ENCODE measurements around the gene IRF2BP2. TPM values are rescaled to one million over a fixed set of nuclear protein-coding genes. Genes with fewer than 3 reads are reported as not detected.

IRF2BP2 gene
- total and polyA plus RNA-seq, 2 of the 13 experiments (the other 11 are each of a cell fraction or from before 2014, with no cell fraction given): 140 to 147 TPM

DNA sequence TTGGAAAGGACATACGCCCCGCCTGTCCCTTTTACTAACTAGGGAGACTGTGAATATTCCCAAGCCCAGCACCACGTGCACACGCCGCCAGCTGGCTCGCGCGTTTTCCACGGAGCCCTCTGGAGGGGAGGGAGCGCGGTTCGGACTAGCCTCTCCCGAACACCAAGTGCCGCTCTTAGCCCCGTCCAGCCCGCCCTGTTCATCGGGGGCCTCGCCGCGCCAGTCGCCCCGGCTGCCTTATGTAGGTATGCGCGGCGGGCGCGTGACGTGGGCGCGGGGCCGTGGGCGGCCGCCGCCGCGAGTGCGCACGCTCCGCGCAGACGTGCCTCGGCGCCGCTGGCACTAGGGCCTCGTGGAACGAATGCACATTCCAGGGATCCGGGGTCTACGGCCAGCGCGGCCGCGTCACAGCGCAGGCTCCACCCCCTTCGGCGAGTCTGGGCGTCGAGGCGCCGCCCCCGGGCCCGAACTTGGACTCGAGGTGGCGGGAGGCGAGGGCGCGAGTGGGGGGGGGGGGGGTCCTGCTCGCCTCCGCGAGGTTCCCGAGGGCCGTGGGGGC, 767 bp upstream of the IRF2BP2 start (continued):
- TF ChIP-seq ZNF441 (CRISPR knock-in tag; IDR thresholded peaks at IDR 0.05; ENCODE audit: borderline replicate concordance): peak; percentile 81
- 0 out of 2 replicates have a peak, but pooled peaks have one; percentile 22 for TF ChIP-seq HCFC1 (IDR thresholded peaks at IDR 0.05; ENCODE audit: low read depth, low read length)
- TF ChIP-seq ZNF30 (CRISPR knock-in tag; IDR thresholded peaks at IDR 0.05): no peak
- peak; percentile 73; the same call in 1 of the 2 replicates for TF ChIP-seq ZNF44 (CRISPR knock-in tag; IDR thresholded peaks at IDR 0.05)
- TF ChIP-seq, protein P1, sequence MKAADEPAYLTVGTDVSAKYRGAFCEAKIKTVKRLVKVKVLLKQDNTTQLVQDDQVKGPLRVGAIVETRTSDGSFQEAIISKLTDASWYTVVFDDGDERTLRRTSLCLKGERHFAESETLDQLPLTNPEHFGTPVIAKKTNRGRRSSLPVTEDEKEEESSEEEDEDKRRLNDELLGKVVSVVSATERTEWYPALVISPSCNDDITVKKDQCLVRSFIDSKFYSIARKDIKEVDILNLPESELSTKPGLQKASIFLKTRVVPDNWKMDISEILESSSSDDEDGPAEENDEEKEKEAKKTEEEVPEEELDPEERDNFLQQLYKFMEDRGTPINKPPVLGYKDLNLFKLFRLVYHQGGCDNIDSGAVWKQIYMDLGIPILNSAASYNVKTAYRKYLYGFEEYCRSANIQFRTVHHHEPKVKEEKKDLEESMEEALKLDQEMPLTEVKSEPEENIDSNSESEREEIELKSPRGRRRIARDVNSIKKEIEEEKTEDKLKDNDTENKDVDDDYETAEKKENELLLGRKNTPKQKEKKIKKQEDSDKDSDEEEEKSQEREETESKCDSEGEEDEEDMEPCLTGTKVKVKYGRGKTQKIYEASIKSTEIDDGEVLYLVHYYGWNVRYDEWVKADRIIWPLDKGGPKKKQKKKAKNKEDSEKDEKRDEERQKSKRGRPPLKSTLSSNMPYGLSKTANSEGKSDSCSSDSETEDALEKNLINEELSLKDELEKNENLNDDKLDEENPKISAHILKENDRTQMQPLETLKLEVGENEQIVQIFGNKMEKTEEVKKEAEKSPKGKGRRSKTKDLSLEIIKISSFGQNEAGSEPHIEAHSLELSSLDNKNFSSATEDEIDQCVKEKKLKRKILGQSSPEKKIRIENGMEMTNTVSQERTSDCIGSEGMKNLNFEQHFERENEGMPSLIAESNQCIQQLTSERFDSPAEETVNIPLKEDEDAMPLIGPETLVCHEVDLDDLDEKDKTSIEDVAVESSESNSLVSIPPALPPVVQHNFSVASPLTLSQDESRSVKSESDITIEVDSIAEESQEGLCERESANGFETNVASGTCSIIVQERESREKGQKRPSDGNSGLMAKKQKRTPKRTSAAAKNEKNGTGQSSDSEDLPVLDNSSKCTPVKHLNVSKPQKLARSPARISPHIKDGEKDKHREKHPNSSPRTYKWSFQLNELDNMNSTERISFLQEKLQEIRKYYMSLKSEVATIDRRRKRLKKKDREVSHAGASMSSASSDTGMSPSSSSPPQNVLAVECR (CRISPR knock-in tag; IDR thresholded peaks at IDR 0.05; ENCODE audit: borderline replicate concordance): peak; percentile 63; the same call in 1 of the 2 replicates
- peak; percentile 68; the same call in 1 of the 2 replicates for TF ChIP-seq PHF21A (CRISPR knock-in tag; IDR thresholded peaks at IDR 0.05)
- no peak for TF ChIP-seq MZF1 (CRISPR knock-in tag; IDR thresholded peaks at IDR 0.05; ENCODE audit: borderline replicate concordance)
- no peak for TF ChIP-seq ZNF550 (CRISPR knock-in tag; IDR thresholded peaks at IDR 0.05; ENCODE audit: borderline replicate concordance)
- TF ChIP-seq HOXA9 (CRISPR knock-in tag; IDR thresholded peaks at IDR 0.05; ENCODE audit: borderline replicate concordance): no peak; the same call in 1 of the 2 replicates
- peak; percentile 81 for TF ChIP-seq ZNF777 (CRISPR knock-in tag; IDR thresholded peaks at IDR 0.05)
- peak; percentile 77; the same call in 1 of the 2 replicates for TF ChIP-seq ZNF510 (CRISPR knock-in tag; IDR thresholded peaks at IDR 0.05; ENCODE audit: low read depth)
- peak; percentile 84 for TF ChIP-seq MYC (CRISPR knock-in tag; IDR thresholded peaks at IDR 0.05; ENCODE audit: borderline replicate concordance)
- no peak for TF ChIP-seq ZNF468 (CRISPR knock-in tag; IDR thresholded peaks at IDR 0.05)
- TF ChIP-seq HNF4G (IDR thresholded peaks at IDR 0.05; ENCODE audit: borderline replicate concordance, low read depth, low read length): 0 out of 2 replicates have a peak, but pooled peaks have one; percentile 7
- TF ChIP-seq HNF4G (CRISPR knock-in tag; IDR thresholded peaks at IDR 0.05; ENCODE audit: borderline replicate concordance, low read depth): 0 out of 2 replicates have a peak, but pooled peaks have one; percentile 35
- TF ChIP-seq, protein P2, sequence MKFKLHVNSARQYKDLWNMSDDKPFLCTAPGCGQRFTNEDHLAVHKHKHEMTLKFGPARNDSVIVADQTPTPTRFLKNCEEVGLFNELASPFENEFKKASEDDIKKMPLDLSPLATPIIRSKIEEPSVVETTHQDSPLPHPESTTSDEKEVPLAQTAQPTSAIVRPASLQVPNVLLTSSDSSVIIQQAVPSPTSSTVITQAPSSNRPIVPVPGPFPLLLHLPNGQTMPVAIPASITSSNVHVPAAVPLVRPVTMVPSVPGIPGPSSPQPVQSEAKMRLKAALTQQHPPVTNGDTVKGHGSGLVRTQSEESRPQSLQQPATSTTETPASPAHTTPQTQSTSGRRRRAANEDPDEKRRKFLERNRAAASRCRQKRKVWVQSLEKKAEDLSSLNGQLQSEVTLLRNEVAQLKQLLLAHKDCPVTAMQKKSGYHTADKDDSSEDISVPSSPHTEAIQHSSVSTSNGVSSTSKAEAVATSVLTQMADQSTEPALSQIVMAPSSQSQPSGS (CRISPR knock-in tag; IDR thresholded peaks at IDR 0.05): no peak; the same call in 1 of the 2 replicates
- no peak; the same call in none of the 2 replicates for TF ChIP-seq ZBTB20 (CRISPR knock-in tag; IDR thresholded peaks at IDR 0.05; ENCODE audit: borderline replicate concordance, low read depth)
- peak; percentile 50; the same call in 1 of the 2 replicates for TF ChIP-seq PITX1 (CRISPR knock-in tag; IDR thresholded peaks at IDR 0.05)
- TF ChIP-seq SMC3 (IDR thresholded peaks at IDR 0.05; ENCODE audit: low read length): no peak
- no peak; the same call in 1 of the 2 replicates for TF ChIP-seq JUND (CRISPR knock-in tag; IDR thresholded peaks at IDR 0.05)
- TF ChIP-seq, protein P3, sequence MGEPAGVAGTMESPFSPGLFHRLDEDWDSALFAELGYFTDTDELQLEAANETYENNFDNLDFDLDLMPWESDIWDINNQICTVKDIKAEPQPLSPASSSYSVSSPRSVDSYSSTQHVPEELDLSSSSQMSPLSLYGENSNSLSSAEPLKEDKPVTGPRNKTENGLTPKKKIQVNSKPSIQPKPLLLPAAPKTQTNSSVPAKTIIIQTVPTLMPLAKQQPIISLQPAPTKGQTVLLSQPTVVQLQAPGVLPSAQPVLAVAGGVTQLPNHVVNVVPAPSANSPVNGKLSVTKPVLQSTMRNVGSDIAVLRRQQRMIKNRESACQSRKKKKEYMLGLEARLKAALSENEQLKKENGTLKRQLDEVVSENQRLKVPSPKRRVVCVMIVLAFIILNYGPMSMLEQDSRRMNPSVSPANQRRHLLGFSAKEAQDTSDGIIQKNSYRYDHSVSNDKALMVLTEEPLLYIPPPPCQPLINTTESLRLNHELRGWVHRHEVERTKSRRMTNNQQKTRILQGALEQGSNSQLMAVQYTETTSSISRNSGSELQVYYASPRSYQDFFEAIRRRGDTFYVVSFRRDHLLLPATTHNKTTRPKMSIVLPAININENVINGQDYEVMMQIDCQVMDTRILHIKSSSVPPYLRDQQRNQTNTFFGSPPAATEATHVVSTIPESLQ (CRISPR knock-in tag; conservative IDR thresholded peaks at IDR 0.05): 0 out of 2 replicates have a peak, but pooled peaks have one; percentile 21
- TF ChIP-seq SNAPC2 (CRISPR knock-in tag; IDR thresholded peaks at IDR 0.05): 0 out of 2 replicates have a peak, but pooled peaks have one; percentile 7
- TF ChIP-seq CC2D1A (CRISPR knock-in tag; IDR thresholded peaks at IDR 0.05): no peak

All from HepG2 (cell line).